ENCODE measurements around the gene ADAM23.

ADAM23 gene

DNA sequence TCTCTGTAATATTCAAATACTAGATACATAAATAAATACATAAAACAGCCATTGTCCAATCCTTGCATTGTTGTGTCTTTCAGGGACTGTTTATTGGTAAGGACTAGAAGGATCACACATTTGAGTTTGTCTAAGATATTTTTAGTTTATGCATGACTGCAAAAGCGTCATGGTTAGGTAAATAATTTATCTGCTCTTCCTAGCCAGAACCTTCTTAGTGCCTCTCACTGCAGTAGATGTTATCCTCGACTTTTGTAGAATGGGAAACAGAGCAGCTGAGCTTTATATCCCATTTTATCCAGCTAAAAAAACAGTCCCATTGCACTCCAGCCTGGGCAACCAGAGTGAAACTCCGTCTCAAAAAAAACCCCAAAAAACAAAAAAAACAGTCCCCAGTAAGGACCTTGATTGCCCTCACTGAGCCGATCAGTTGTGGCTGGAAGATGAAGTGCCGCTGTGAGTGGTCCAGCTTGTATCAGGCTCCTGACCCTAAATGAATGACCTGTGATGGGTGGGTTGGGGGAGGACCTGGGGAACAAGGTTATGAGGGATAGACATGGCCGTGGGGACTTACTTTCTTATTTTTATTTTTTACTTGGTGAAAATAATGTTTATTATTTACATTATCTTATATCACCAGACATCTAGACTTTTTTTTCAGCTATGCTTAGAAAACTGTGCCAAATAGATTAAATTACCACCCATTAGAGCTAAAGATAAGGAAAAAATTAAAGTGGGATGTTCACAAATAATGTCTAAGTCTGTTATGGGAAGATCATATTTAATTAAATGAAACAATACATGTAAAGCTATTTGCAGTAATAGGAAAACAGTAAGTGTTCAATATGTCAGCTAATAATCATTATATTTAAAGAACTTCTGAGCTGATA is 10.9 kb upstream of the ADAM23 start:
- TF ChIP-seq, protein P1, sequence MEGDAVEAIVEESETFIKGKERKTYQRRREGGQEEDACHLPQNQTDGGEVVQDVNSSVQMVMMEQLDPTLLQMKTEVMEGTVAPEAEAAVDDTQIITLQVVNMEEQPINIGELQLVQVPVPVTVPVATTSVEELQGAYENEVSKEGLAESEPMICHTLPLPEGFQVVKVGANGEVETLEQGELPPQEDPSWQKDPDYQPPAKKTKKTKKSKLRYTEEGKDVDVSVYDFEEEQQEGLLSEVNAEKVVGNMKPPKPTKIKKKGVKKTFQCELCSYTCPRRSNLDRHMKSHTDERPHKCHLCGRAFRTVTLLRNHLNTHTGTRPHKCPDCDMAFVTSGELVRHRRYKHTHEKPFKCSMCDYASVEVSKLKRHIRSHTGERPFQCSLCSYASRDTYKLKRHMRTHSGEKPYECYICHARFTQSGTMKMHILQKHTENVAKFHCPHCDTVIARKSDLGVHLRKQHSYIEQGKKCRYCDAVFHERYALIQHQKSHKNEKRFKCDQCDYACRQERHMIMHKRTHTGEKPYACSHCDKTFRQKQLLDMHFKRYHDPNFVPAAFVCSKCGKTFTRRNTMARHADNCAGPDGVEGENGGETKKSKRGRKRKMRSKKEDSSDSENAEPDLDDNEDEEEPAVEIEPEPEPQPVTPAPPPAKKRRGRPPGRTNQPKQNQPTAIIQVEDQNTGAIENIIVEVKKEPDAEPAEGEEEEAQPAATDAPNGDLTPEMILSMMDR (conservative IDR thresholded peaks at IDR 0.05), result no peak
- H3K27ac ChIP-seq, result no peak overlapping the region

DNA sequence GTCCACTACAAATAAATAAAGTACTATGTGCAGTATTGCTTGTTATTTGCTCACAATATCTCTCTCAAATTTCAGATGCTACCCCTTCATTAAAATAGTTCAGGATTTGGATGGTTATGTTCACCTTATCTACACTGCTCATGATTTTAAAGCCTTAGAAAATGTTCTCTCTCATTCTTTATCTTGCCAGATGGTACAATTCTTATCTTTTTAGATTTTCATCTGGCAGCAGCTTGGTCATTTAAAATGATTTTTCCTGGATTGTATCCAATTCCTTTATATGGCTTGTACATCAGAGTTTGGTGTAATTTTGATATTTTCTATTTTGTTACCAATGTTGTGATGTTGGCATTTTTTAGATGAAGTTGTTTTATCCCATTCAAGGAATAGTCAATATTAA is 10.1 kb upstream of the ADAM23 start:
- H3K27ac ChIP-seq, result no peak overlapping the region
- TF ChIP-seq, protein P1 (conservative IDR thresholded peaks at IDR 0.05), result no peak

DNA sequence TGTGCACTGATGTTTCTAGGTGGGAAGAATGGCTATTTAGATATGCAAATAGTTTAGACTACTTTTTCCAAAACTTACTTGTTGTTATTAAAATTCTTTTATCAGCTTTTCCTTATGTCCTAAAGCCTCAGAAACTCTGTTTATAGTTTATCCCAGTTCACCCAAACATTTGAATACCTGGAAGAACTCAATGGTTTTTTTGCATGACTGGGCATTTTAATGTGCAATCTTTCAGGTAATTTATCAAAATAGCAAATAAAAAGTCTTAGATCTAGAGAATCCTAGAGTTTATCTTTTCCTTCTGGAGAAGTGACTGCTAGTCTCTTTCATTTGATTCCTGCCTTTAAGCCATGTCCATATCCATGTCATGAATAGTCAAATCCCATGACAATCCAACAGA is 9.6 kb upstream of the ADAM23 start:
- TF ChIP-seq, protein P1 (conservative IDR thresholded peaks at IDR 0.05), result no peak

DNA sequence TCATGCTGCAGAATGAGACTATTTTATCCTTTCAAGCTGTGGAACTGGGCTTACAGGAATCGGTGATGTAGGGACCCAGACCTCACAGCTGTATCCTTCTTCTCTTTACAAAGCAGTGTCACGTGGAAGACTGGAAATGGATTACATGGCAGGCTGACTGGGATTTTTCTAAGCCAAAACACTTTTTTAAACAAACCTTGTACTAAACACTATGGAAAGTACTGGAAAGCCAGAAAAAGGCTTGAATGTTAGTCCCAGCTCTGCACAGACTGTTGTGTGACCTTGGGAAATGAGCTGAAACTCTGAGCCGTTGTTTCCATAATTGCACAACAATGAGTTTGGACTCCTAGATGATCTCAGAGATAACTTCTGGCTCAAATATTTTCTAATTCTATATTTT is 7.6 kb upstream of the ADAM23 start:
- no peak overlapping the region for H3K27ac ChIP-seq
- TF ChIP-seq, protein P1 (conservative IDR thresholded peaks at IDR 0.05), result no peak

More for the DNA sequence above, 9.6 kb upstream of the ADAM23 start:
- H3K27ac ChIP-seq, result no peak overlapping the region

DNA sequence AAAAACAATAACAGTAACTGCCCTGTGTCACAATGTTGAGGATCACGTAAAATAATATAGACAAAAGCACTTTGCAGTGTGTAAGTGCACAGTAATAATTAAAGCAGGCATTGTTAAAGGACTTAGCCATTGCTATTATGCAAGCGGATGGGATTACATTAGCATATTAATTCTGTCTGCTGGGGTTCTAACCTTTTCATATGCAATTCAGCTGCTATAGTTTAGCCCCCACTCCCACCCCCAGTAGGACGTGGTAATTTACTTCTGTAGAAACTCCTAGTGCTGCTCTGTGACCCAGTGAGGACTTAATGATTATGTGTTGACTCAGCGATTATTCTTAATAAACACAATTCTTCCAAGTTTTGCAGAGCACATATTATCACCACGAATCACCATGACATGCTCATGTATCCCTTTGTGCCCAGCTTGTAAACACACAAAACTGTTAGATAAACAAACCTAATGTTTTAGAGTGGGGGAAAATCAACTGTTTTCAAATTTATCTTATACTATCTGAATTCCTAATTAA is 5.1 kb upstream of the ADAM23 start:
- no peak overlapping the region for H3K27ac ChIP-seq
- TF ChIP-seq, protein P1 (conservative IDR thresholded peaks at IDR 0.05), result no peak

DNA sequence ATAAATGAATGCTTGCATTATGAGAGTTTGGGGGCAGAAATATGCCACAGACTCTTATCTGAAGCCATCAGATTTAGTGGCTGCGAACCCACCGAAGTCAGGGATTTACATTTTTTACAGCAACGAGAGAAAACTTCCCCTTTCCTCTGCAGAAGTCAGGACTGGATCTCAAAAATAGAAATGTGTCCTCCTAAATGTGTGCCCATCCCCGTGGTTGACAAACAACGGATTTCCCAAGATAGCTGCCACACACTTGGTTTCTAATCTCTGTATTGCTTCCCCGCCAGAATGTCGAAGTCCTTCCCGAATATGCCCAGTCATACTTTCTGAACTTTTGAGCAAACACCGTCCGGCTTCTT is 879 bp upstream of the ADAM23 start:
- H3K27ac ChIP-seq, result no peak overlapping the region
- TF ChIP-seq, protein P1 (conservative IDR thresholded peaks at IDR 0.05), result no peak

DNA sequence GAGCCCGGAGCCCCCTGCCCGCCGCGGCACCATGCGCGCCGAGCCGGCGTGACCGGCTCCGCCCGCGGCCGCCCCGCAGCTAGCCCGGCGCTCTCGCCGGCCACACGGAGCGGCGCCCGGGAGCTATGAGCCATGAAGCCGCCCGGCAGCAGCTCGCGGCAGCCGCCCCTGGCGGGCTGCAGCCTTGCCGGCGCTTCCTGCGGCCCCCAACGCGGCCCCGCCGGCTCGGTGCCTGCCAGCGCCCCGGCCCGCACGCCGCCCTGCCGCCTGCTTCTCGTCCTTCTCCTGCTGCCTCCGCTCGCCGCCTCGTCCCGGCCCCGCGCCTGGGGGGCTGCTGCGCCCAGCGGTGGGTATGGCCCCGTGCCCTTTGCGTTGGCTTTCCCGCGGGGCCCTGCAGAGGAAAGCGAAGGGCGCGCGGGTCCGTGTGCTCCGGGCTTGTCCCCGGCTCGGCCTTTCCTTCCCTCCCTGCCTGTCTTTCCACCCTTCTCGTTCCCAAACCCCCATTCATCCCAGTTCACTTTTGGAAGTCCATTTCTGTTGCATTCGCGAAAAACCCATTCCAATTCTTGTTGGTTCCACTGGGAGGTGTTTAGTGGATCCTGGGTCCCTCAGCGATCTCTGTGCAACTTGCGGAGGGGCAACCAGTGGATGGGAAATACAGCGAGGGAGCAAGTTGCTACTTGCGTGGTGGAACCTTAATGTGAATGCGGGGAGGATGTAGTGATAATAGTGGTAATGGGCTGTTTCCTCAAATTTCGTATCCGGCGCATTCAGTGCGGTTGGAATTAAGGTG is 599 bp downstream of the ADAM23 start:
- H3K27ac ChIP-seq, result peak overlapping the region; percentile 65; the same call in 1 of the 2 replicates
- TF ChIP-seq, protein P1 (conservative IDR thresholded peaks at IDR 0.05), result peak; percentile 30; the same call in 1 of the 2 replicates

Data from VCaP (cell line).